PC-3 (cell line): ENCODE data around the gene PAX2.

ENCODE experiments used
- EZH2 ChIP-seq: fragments of 300-600 bp; sonication (generic); IDR thresholded peaks from one replicate; pipeline ENCODE4 v1.6.1; 2017; ENCODE audit warnings: antibody characterized with exemption, mild to moderate bottlenecking, low read length; ENCODE audit not compliant: unreplicated experiment
- TF ChIP-seq, protein P1 (sequence below): fragments of 300-600 bp; sonication (generic); conservative IDR thresholded peaks from 2 replicates; pipeline ENCODE4 v1.5.1; 2017; ENCODE audit warnings: antibody characterized with exemption, low read depth, mild to moderate bottlenecking, low read length

DNA sequence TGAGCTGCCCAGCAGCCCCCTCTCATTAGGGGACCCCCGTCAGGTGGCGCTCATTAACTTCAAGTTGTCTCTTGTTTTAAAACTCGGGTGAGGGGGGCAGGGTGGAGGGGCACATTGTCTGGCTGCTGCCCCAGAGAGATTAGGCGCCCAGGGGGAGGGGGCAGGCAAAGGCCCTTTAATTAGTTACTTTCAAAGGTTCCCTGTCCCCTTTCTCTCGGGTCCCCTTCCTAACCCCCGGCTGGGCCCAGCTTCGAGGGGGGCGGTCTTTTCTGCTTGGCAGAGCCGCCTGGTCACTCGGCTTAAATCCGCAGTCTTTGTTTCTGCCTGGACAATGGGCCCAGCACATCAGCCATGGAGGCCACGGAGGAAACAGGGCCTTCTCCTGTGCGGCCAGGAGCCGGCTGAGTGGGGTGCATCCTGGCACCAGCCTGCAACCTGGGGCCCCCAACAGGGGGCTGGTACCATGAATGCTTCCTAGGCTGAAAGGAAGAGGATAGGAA is 128.5 kb downstream of the PAX2 start:
- TF ChIP-seq EZH2, result no peak
- TF ChIP-seq, protein P1, sequence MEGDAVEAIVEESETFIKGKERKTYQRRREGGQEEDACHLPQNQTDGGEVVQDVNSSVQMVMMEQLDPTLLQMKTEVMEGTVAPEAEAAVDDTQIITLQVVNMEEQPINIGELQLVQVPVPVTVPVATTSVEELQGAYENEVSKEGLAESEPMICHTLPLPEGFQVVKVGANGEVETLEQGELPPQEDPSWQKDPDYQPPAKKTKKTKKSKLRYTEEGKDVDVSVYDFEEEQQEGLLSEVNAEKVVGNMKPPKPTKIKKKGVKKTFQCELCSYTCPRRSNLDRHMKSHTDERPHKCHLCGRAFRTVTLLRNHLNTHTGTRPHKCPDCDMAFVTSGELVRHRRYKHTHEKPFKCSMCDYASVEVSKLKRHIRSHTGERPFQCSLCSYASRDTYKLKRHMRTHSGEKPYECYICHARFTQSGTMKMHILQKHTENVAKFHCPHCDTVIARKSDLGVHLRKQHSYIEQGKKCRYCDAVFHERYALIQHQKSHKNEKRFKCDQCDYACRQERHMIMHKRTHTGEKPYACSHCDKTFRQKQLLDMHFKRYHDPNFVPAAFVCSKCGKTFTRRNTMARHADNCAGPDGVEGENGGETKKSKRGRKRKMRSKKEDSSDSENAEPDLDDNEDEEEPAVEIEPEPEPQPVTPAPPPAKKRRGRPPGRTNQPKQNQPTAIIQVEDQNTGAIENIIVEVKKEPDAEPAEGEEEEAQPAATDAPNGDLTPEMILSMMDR, result no peak
